C4-2B (cell line): ENCODE data around the gene TBC1D22B.

ENCODE experiments used
- ZFX ChIP-seq: fragments of 450-650 bp; IDR thresholded peaks from 2 replicates; pipeline ENCODE4 v1.6.1; 2017
- TF ChIP-seq, protein P1 (sequence below): fragments of 450-650 bp; conservative IDR thresholded peaks from 2 replicates; pipeline ENCODE4 v1.5.1; 2017; ENCODE audit warnings: mild to moderate bottlenecking

DNA sequence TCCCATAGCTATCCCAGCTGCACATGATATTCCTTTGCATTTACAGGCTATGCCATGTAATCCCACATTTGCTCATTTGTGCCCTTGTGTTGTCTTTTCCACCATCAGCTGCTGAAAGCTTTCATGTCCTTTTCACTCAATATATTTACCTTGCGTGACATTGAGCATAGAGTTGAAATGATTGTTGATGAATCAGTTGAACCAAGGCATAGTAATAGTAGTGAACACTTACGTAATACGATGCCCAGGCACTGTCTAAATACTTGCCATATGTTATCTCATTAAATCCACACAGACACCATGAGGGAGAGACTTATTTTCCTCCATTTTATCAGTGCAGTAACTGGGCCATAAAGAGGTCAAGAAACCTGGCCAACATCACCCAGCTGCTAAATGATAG, 109.3 kb downstream of the TBC1D22B start:
- TF ChIP-seq, protein P1, sequence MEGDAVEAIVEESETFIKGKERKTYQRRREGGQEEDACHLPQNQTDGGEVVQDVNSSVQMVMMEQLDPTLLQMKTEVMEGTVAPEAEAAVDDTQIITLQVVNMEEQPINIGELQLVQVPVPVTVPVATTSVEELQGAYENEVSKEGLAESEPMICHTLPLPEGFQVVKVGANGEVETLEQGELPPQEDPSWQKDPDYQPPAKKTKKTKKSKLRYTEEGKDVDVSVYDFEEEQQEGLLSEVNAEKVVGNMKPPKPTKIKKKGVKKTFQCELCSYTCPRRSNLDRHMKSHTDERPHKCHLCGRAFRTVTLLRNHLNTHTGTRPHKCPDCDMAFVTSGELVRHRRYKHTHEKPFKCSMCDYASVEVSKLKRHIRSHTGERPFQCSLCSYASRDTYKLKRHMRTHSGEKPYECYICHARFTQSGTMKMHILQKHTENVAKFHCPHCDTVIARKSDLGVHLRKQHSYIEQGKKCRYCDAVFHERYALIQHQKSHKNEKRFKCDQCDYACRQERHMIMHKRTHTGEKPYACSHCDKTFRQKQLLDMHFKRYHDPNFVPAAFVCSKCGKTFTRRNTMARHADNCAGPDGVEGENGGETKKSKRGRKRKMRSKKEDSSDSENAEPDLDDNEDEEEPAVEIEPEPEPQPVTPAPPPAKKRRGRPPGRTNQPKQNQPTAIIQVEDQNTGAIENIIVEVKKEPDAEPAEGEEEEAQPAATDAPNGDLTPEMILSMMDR: no peak
- TF ChIP-seq ZFX: no peak
